ENCODE data around the gene GANAB. TPM values are rescaled to one million over a fixed set of nuclear protein-coding genes. Genes with fewer than 3 reads are reported as not detected.
"Not testable (repeated sequence)": the region's sequence is repeated elsewhere in the genome, so short reads cannot be mapped to it uniquely, and the experiment has no call there.

Gene GANAB
- total and polyA plus RNA-seq, 4 donors, result 45.2 to 209 (median 148) TPM

GRCh38 chr11:62654297-62654696 lies 7.9 kb upstream of the GANAB start (continued):
- TF ChIP-seq, protein P1, sequence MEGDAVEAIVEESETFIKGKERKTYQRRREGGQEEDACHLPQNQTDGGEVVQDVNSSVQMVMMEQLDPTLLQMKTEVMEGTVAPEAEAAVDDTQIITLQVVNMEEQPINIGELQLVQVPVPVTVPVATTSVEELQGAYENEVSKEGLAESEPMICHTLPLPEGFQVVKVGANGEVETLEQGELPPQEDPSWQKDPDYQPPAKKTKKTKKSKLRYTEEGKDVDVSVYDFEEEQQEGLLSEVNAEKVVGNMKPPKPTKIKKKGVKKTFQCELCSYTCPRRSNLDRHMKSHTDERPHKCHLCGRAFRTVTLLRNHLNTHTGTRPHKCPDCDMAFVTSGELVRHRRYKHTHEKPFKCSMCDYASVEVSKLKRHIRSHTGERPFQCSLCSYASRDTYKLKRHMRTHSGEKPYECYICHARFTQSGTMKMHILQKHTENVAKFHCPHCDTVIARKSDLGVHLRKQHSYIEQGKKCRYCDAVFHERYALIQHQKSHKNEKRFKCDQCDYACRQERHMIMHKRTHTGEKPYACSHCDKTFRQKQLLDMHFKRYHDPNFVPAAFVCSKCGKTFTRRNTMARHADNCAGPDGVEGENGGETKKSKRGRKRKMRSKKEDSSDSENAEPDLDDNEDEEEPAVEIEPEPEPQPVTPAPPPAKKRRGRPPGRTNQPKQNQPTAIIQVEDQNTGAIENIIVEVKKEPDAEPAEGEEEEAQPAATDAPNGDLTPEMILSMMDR (IDR thresholded peaks at IDR 0.05; ENCODE audit: low read depth, low read length, missing input control), result no peak
- TF ChIP-seq FOXA1 (IDR thresholded peaks at IDR 0.05) (no peak), NR2F2 (IDR thresholded peaks at IDR 0.05) (no peak), HNF4A (conservative IDR thresholded peaks at IDR 0.05) (no peak)

- H3K9ac ChIP-seq (ENCODE audit: low read depth in 1 of 2, low read length in 2 of 2), result peak overlapping the region; percentile 51 to 96
- peaks cover 0 to 12% (median 4%) of the 10 kb centered on the region in 4 donors for H3K36me3 ChIP-seq (ENCODE audit: control insufficient read depth in 4 of 4, insufficient read depth in 3 of 4, low read depth in 1 of 4, low read length in 3 of 4)
- peak overlapping the region; percentile 75 to 89 (median 80) for H3K4me3 ChIP-seq (ENCODE audit: low read depth in 1 of 3, low read length in 3 of 3)
- H3K4me1 ChIP-seq (ENCODE audit: control insufficient read depth in 4 of 4, insufficient read depth in 4 of 4, low read length in 3 of 4), result peaks cover 4 to 24% (median 20%) of the 10 kb centered on the region in 4 donors
- no peak for DNase-seq (ENCODE audit: low spot score)
- 36% methylated on average over 16 of the region's 16 CpGs for WGBS
- no peak for TF ChIP-seq GABPA (IDR thresholded peaks at IDR 0.05 in 1 of 2, conservative IDR thresholded peaks at IDR 0.05 in 1 of 2)
- no peak for TF ChIP-seq ZBTB33 (IDR thresholded peaks at IDR 0.05)
- TF ChIP-seq, protein P2, sequence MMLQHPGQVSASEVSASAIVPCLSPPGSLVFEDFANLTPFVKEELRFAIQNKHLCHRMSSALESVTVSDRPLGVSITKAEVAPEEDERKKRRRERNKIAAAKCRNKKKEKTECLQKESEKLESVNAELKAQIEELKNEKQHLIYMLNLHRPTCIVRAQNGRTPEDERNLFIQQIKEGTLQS (IDR thresholded peaks at IDR 0.05), result no peak
- TF ChIP-seq, protein P1 (IDR thresholded peaks at IDR 0.05; ENCODE audit: low read depth, low read length, missing input control), result no peak
- TF ChIP-seq SP1 (IDR thresholded peaks at IDR 0.05), result no peak
- TF ChIP-seq, protein P3, sequence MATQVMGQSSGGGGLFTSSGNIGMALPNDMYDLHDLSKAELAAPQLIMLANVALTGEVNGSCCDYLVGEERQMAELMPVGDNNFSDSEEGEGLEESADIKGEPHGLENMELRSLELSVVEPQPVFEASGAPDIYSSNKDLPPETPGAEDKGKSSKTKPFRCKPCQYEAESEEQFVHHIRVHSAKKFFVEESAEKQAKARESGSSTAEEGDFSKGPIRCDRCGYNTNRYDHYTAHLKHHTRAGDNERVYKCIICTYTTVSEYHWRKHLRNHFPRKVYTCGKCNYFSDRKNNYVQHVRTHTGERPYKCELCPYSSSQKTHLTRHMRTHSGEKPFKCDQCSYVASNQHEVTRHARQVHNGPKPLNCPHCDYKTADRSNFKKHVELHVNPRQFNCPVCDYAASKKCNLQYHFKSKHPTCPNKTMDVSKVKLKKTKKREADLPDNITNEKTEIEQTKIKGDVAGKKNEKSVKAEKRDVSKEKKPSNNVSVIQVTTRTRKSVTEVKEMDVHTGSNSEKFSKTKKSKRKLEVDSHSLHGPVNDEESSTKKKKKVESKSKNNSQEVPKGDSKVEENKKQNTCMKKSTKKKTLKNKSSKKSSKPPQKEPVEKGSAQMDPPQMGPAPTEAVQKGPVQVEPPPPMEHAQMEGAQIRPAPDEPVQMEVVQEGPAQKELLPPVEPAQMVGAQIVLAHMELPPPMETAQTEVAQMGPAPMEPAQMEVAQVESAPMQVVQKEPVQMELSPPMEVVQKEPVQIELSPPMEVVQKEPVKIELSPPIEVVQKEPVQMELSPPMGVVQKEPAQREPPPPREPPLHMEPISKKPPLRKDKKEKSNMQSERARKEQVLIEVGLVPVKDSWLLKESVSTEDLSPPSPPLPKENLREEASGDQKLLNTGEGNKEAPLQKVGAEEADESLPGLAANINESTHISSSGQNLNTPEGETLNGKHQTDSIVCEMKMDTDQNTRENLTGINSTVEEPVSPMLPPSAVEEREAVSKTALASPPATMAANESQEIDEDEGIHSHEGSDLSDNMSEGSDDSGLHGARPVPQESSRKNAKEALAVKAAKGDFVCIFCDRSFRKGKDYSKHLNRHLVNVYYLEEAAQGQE (IDR thresholded peaks at IDR 0.05), result no peak
- no peak for TF ChIP-seq FOXA1 (IDR thresholded peaks at IDR 0.05)
- no peak for TF ChIP-seq RXRA (IDR thresholded peaks at IDR 0.05)
- TF ChIP-seq HNF4A (conservative IDR thresholded peaks at IDR 0.05), result no peak
- TF ChIP-seq, protein P4, sequence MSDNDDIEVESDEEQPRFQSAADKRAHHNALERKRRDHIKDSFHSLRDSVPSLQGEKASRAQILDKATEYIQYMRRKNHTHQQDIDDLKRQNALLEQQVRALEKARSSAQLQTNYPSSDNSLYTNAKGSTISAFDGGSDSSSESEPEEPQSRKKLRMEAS (IDR thresholded peaks at IDR 0.05), result no peak
- no peak for TF ChIP-seq FOXA2 (IDR thresholded peaks at IDR 0.05)
- no peaks in the 10 kb centered on the region for H3K27me3 ChIP-seq (ENCODE audit: control insufficient read depth in 4 of 4, insufficient read depth in 4 of 4, low read length in 3 of 4)
- peak overlapping the region; percentile 90 to 92 for H3K27ac ChIP-seq (ENCODE audit: low read depth in 1 of 2, low read length in 2 of 2)
- H3K9me3 ChIP-seq (ENCODE audit: control insufficient read depth in 4 of 4, low read length in 3 of 4), result no peaks in the 10 kb centered on the region
Observed at GRCh38 chr11:62652161-62653006, 6.0 kb upstream of the GANAB start.

- H3K4me1 ChIP-seq (ENCODE audit: control insufficient read depth in 4 of 4, insufficient read depth in 4 of 4, low read length in 3 of 4), result peaks cover 6 to 35% (median 31%) of the 10 kb centered on the region in 4 donors
- not testable (repeated sequence) for DNase-seq (ENCODE audit: low spot score); H3K9me3 ChIP-seq (ENCODE audit: control insufficient read depth in 4 of 4, low read length in 3 of 4); H3K27me3 ChIP-seq (ENCODE audit: control insufficient read depth in 4 of 4, insufficient read depth in 4 of 4, low read length in 3 of 4); H3K27ac ChIP-seq (ENCODE audit: low read depth in 1 of 2, low read length in 2 of 2); H3K9ac ChIP-seq (ENCODE audit: low read depth in 1 of 2, low read length in 2 of 2); H3K4me3 ChIP-seq (ENCODE audit: low read depth in 1 of 3, low read length in 3 of 3)
- WGBS, result 95% methylated on average over 12 of the region's 12 CpGs
- peaks cover 0 to 12% (median 4%) of the 10 kb centered on the region in 4 donors for H3K36me3 ChIP-seq (ENCODE audit: control insufficient read depth in 4 of 4, insufficient read depth in 3 of 4, low read depth in 1 of 4, low read length in 3 of 4)
Observed at GRCh38 chr11:62650283-62650682, 3.9 kb upstream of the GANAB start.
